Activated CD8-positive, alpha-beta T cell treated with anti-CD3 and anti-CD28 coated beads, Interleukin-2, amount 10 ng/mL, durations not matched to agents 7 days and 5 days (primary cell): Measurements from ENCODE around the gene PPP2R5B. TPM values are rescaled to one million over a fixed set of nuclear protein-coding genes. Genes with fewer than 3 reads are reported as not detected.
A peak's percentile ranks its signal among the peaks of the same experiment; 100 is the strongest.

ENCODE experiments used
- ATAC-seq: fragments of 150-1000 bp; cut with Tn5 transposase; one replicate; pipeline ENCODE4 v1.10.0; 2021; ENCODE audit warnings: moderate library complexity
- CTCF ChIA-PET: fragments of 350-600 bp; sonication (Branson Sonifier 250); formaldehyde crosslinking; loops from one replicate; lab custom pipeline; 2021; ENCODE audit warnings: antibody characterized with exemption; lab: Charles Lee
- POLR2A ChIA-PET: fragments of 350-600 bp; sonication (Branson Sonifier 250); formaldehyde crosslinking; loops from one replicate; lab custom pipeline; 2021; ENCODE audit warnings: antibody characterized with exemption; lab: Charles Lee
- DNase-seq: peaks from one replicate; pipeline ENCODE4 v3.0.0-alpha.2; 2020
- H3K27ac Mint-ChIP-seq: one replicate; pipeline ENCODE4 v1.8.0; 2021; ENCODE audit warnings: mild to moderate bottlenecking, mixed read lengths
- H3K27me3 Mint-ChIP-seq: one replicate; pipeline ENCODE4 v1.8.0; 2021; ENCODE audit warnings: low read depth, mixed read lengths
- H3K36me3 Mint-ChIP-seq: one replicate; pipeline ENCODE4 v1.8.0; 2021; ENCODE audit warnings: low read depth, mixed read lengths
- H3K4me1 Mint-ChIP-seq: one replicate; pipeline ENCODE4 v1.8.0; 2021; ENCODE audit warnings: low read depth, mixed read lengths
- H3K4me3 Mint-ChIP-seq: one replicate; pipeline ENCODE4 v1.8.0; 2021; ENCODE audit warnings: mild to moderate bottlenecking, mixed read lengths
- H3K9me3 Mint-ChIP-seq: one replicate; pipeline ENCODE4 v1.8.0; 2022; ENCODE audit warnings: mixed read lengths; ENCODE audit not compliant: insufficient read depth
- total RNA-seq, 2 experiments: library from RNA; stranded (reverse); gene quantifications; one replicate each; pipeline ENCODE4 v1.2.3, GENCODE V29; 2021

Gene PPP2R5B
- total RNA-seq, 2 experiments from 2014 or later, result 13.7 to 14.0 TPM

- H3K4me1 Mint-ChIP-seq, result peaks cover 63% of the 10 kb centered on the region
- peak; percentile 61 for DNase-seq
- CTCF ChIA-PET, result interaction anchor here (0.7 to 15.0 kb wide), 4 partner anchors 9 to 625 kb away, joined by 3 to 306 read pairs (median 169); partner anchors contain the start of gene CDC42BPG
- POLR2A ChIA-PET, result interaction anchor here (0.6 to 14.9 kb wide), 3 partner anchors 23 to 382 kb away, joined by 3 to 469 read pairs (median 3); partner anchors contain the start of genes CDC42BPG and CDCA5
- H3K9me3 Mint-ChIP-seq, result no peaks in the 10 kb centered on the region
- H3K36me3 Mint-ChIP-seq, result peaks cover 26% of the 10 kb centered on the region
- ATAC-seq, result no peak
- peak overlapping the region; percentile 87 for H3K4me3 Mint-ChIP-seq
- no peaks in the 10 kb centered on the region for H3K27me3 Mint-ChIP-seq
- H3K27ac Mint-ChIP-seq, result peak overlapping the region; percentile 92
Observed at GRCh38 chr11:64880240-64881001, 44.1 kb upstream of the PPP2R5B start.

DNA sequence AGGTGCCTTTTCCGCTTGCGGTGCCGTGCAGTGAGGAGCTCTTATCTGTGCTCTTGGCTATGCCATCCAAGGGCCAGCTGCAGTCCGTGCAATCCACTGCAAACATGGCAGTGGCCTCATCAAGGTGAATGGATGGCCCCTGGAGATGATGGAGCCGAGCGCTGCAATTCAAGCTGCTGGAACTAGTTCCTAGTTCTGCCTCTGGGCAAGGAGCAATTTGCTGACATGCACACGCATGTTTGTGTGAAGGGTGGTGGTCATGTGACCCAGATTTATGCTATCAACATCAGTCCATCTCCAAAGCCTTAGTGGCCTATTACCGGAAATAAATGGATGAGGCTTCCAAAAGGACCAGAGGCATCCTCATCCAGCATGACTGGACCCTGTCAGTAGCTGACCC, 43.0 kb upstream of the PPP2R5B start:
- POLR2A ChIA-PET, result interaction anchor here (14.9 kb wide), 1 partner anchor 24 kb away, joined by 469 read pairs; the partner anchor contains the start of gene CDC42BPG
- Mint-ChIP-seq H3K27ac (peak overlapping the region; percentile 92), H3K36me3 (peaks cover 16% of the 10 kb centered on the region), H3K4me3 (peak overlapping the region; percentile 87), H3K27me3 (no peaks in the 10 kb centered on the region), H3K4me1 (peaks cover 64% of the 10 kb centered on the region), H3K9me3 (no peaks in the 10 kb centered on the region)
- CTCF ChIA-PET, result interaction anchor here (2.1 to 15.0 kb wide), 4 partner anchors 8 to 31 kb away, joined by 7 to 306 read pairs (median 169); partner anchors contain the start of gene CDC42BPG
- no peak for ATAC-seq
- no peak for DNase-seq

DNA sequence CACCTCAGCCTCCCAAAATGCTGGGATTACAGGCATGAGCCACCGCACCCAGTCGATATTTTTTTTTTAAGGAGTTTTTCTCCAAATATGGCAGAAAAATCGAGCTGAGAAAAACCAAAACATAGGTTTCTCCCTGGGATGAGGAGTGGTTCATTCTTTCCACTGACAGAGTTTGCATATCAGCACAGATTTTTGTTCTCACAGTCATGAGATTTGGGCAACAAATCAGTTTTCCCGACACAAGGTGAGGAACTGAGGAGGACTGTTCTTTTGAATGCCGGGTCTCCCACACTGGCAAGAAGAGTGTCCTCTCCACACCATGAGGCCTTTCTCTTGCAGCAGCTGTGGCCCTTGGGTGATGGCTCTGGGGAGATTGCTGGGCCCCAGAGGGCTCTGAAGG, 42.2 kb upstream of the PPP2R5B start:
- H3K27ac Mint-ChIP-seq, result no peak overlapping the region
- H3K27me3 Mint-ChIP-seq, result no peaks in the 10 kb centered on the region
- H3K4me3 Mint-ChIP-seq, result no peak overlapping the region
- ATAC-seq, result no peak
- DNase-seq, result no peak
- POLR2A ChIA-PET, result interaction anchor here (14.9 kb wide), 1 partner anchor 25 kb away, joined by 469 read pairs; the partner anchor contains the start of gene CDC42BPG
- peaks cover 8% of the 10 kb centered on the region for H3K36me3 Mint-ChIP-seq
- H3K9me3 Mint-ChIP-seq, result no peaks in the 10 kb centered on the region
- CTCF ChIA-PET, result interaction anchor here (2.1 to 15.0 kb wide), 3 partner anchors 13 to 32 kb away, joined by 7 to 306 read pairs (median 211); partner anchors contain the start of gene CDC42BPG
- H3K4me1 Mint-ChIP-seq, result peaks cover 65% of the 10 kb centered on the region

DNA sequence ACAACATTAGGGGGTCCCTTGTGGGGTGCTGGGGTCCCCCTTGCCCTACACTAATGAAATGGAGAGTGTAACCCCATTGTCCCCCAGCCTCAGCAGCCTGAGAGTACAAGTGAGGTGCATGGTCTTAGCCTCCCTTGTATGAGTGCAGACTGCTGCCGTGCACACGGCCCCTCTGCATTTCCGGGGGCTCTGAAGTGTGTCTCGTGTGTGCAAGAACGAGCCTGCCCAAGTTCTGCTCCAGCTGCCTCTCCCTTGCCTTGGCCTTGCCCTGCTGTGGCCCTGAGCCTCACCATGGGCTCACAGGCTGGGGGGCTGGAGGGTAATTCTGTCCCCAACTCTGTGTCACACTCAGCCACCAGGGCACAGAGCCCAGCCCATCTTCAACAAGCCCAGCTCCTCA, 40.9 kb upstream of the PPP2R5B start:
- POLR2A ChIA-PET, result interaction anchor here (14.9 kb wide), 1 partner anchor 26 kb away, joined by 469 read pairs; the partner anchor contains the start of gene CDC42BPG
- H3K27ac Mint-ChIP-seq, result peak overlapping the region; percentile 75

DNA sequence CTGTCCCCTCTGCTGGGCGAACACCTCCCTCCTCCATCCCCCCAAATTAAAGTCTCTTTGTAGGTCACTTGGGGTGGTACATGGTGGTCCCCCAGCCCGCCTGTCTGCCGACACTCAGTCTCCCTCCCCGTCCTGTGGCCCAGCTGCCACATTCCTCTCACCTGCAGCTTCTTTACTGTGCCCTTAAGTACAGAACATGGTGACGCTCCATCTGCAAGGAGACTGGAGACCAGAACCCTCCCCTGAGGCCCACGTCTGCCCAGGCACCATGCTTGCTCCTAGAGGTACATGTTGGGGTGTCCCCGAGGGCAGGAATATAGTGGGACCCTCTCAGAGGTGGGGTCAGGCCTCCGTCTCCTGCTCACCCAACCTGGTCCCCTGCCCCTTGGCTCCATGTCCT, 40.5 kb upstream of the PPP2R5B start:
- H3K9me3 Mint-ChIP-seq, result no peaks in the 10 kb centered on the region
- H3K4me3 Mint-ChIP-seq, result no peak overlapping the region
- H3K4me1 Mint-ChIP-seq, result peaks cover 74% of the 10 kb centered on the region
- ATAC-seq, result no peak
- no peak for DNase-seq
- ChIA-PET CTCF (interaction anchor here (11.6 to 15.0 kb wide), 3 partner anchors 7 to 34 kb away, joined by 127 to 306 read pairs (median 211); partner anchors contain the start of genes CDC42BPG and EHD1), POLR2A (interaction anchor here (14.9 kb wide), 1 partner anchor 27 kb away, joined by 469 read pairs; the partner anchor contains the start of gene CDC42BPG)
- peak overlapping the region; percentile 75 for H3K27ac Mint-ChIP-seq
- H3K27me3 Mint-ChIP-seq, result no peaks in the 10 kb centered on the region
- H3K36me3 Mint-ChIP-seq, result no peaks in the 10 kb centered on the region

More for the DNA sequence above, 40.9 kb upstream of the PPP2R5B start:
- no peak overlapping the region for H3K4me3 Mint-ChIP-seq
- no peak for DNase-seq
- CTCF ChIA-PET, result interaction anchor here (0.9 to 15.0 kb wide), 4 partner anchors 10 to 33 kb away, joined by 4 to 306 read pairs (median 109); partner anchors contain the start of gene CDC42BPG
- no peaks in the 10 kb centered on the region for H3K9me3 Mint-ChIP-seq
- no peaks in the 10 kb centered on the region for H3K27me3 Mint-ChIP-seq
- no peaks in the 10 kb centered on the region for H3K36me3 Mint-ChIP-seq
- ATAC-seq, result no peak
- H3K4me1 Mint-ChIP-seq, result peaks cover 76% of the 10 kb centered on the region

- H3K36me3 Mint-ChIP-seq, result no peaks in the 10 kb centered on the region
- peak overlapping the region; percentile 56 for H3K27ac Mint-ChIP-seq
- no peak overlapping the region for H3K4me3 Mint-ChIP-seq
- H3K9me3 Mint-ChIP-seq, result no peaks in the 10 kb centered on the region
- ChIA-PET CTCF (interaction anchor here (0.7 to 15.0 kb wide), 9 partner anchors 8 to 44 kb away, joined by 3 to 306 read pairs (median 5); partner anchors contain the start of genes CDC42BPG and EHD1), POLR2A (interaction anchor here (0.6 to 14.9 kb wide), 3 partner anchors 13 to 232 kb away, joined by 3 to 469 read pairs (median 3); partner anchors contain the start of genes CDC42BPG and ZNHIT2)
- DNase-seq (peak; percentile 54), ATAC-seq (peak; percentile 50)
- H3K4me1 Mint-ChIP-seq, result peaks cover 58% of the 10 kb centered on the region
- H3K27me3 Mint-ChIP-seq, result no peaks in the 10 kb centered on the region
Observed at GRCh38 chr11:64885367-64886286, 38.9 kb upstream of the PPP2R5B start.

DNA sequence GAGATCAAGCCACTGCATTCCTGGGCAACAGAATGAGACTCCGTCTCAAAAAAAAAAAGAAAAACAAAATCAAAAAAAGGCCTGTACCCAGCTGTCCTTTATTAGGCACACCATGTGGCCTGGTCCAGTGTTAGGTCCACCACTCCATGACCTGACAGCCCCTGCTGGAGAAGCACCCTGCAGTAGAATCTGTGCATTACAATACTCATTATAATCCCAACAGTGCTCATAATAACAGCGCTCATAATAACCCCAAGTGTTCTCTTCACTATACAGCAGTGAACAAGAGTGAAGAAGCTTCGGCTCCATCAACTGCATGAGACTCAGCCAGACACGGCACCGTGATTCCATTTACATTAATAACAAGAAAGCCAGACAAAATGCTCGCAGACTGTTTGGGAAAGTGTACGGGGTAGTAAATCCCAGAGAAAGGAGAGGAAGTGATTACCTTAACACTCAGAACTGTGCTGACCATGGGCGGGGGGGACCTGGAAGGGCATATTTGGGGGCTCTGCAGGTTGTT, 37.2 kb upstream of the PPP2R5B start:
- Mint-ChIP-seq H3K4me3 (no peak overlapping the region), H3K36me3 (no peaks in the 10 kb centered on the region), H3K27me3 (no peaks in the 10 kb centered on the region), H3K9me3 (no peaks in the 10 kb centered on the region), H3K4me1 (peaks cover 46% of the 10 kb centered on the region), H3K27ac (no peak overlapping the region)
- ChIA-PET POLR2A (interaction anchor here (1.1 to 2.1 kb wide), 5 partner anchors 8 to 39 kb away, joined by 3 to 11 read pairs (median 4); no protein-coding TSS in a partner anchor), CTCF (interaction anchor here (1.1 to 15.3 kb wide), 6 partner anchors 11 to 126 kb away, joined by 3 to 491 read pairs (median 42); partner anchors contain the start of genes ARL2, CDC42BPG and EHD1)
- no peak for ATAC-seq
- no peak for DNase-seq

DNA sequence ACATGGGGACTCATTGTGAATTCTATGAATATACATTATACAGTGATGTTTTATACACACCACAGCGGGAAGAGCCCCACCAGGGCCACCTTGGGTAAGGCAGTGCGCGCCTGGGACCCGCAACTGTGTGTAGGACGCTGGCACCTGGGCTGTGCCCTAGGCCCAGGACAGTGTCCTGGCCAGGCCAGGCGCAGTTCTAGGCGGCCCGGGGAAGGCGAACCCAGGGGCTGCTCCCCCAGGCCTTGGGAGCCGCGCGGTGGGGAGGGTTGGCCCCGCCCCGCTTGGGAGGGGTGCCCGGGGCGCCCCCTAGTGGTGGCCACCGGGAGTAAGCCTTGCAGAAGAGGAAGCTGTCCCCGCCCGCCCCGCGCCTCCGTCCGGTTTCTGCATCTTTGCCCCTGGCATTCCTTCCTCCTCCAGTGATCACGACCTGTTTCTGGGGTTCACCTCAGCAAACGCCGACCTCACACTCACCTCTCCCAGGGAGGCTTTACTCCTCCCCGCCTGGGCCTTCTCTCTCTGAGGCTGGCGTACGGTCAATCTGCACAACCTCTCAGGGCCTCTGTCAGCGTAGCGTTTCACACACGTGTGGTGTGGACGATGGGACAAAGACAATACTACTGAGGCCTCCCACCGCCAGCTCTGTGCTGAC, 36.6 kb upstream of the PPP2R5B start:
- peak; percentile 88 for DNase-seq
- H3K27ac Mint-ChIP-seq, result peak overlapping the region; percentile 81
- H3K36me3 Mint-ChIP-seq, result no peaks in the 10 kb centered on the region

DNA sequence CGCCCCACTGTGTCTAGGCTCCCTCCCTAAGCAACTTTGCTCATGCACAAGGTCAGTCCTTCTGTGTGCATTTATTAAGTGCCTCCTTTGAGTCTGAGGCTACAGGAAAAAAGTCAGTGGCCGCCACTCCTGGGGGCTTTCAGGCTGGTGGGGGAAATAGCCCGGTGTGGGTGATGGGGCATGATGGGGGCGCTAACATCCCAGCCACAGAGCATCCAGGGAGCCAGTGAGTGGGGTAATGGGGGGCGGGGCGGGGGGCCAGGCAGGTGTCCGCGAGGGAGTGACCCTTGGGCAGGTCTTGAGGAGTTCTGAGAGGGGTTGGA, 36.1 kb upstream of the PPP2R5B start:
- POLR2A ChIA-PET, result interaction anchor here (0.6 to 2.1 kb wide), 8 partner anchors 9 to 40 kb away, joined by 3 to 11 read pairs (median 4); no protein-coding TSS in a partner anchor
- peak overlapping the region; percentile 52 for H3K4me3 Mint-ChIP-seq

More for the DNA sequence above, 36.6 kb upstream of the PPP2R5B start:
- ChIA-PET POLR2A (interaction anchor here (0.6 to 2.1 kb wide), 8 partner anchors 9 to 40 kb away, joined by 3 to 11 read pairs (median 4); no protein-coding TSS in a partner anchor), CTCF (interaction anchor here (0.6 to 15.3 kb wide), 14 partner anchors 10 to 446 kb away, joined by 3 to 491 read pairs (median 4); partner anchors contain the start of genes ARL2, CDC42BPG, CDCA5 and DPF2)
- Mint-ChIP-seq H3K27me3 (no peaks in the 10 kb centered on the region), H3K4me1 (peaks cover 43% of the 10 kb centered on the region), H3K4me3 (peak overlapping the region; percentile 52), H3K9me3 (no peaks in the 10 kb centered on the region)
- ATAC-seq, result peak; percentile 91

More for the DNA sequence above, 36.1 kb upstream of the PPP2R5B start:
- Mint-ChIP-seq H3K9me3 (no peaks in the 10 kb centered on the region), H3K4me1 (peaks cover 38% of the 10 kb centered on the region), H3K27me3 (no peaks in the 10 kb centered on the region), H3K36me3 (no peaks in the 10 kb centered on the region), H3K27ac (peak overlapping the region; percentile 81)
- no peak for DNase-seq
- ATAC-seq, result no peak
- CTCF ChIA-PET, result interaction anchor here (0.6 to 15.3 kb wide), 14 partner anchors 10 to 445 kb away, joined by 3 to 491 read pairs (median 4); partner anchors contain the start of genes ARL2, CDC42BPG, CDCA5 and DPF2
